GM12874 (cell line): ENCODE results near the gene ERBB2.

Experiments used
- TF ChIP-seq, protein P1 (sequence below): IDR thresholded peaks from 2 replicates; pipeline ENCODE4 v1.5.1; 2011; ENCODE audit warnings: low read depth, mild to moderate bottlenecking, control low read depth, low read length, moderate library complexity; ENCODE audit not compliant: insufficient read depth

The ERBB2 gene

DNA sequence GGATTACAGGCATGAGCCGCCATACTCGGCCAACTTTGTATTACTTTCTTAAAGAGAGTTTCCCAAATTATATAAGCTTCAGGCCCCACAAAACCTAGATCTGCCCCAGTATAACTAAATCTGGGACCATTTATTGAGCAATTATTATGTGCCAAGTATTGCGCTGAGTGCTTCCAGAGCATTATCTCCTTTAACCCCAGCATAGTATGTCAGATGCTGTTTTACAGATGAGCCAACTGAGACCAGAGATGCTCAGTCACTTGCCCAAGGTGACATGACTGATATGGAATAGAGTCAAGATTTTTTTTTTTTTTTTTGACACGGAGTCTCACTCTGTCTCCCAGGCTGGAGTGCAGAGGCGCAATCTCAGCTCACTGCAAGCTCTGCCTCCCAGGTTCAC lies 1.9 kb upstream of the ERBB2 start:
- TF ChIP-seq, protein P1, sequence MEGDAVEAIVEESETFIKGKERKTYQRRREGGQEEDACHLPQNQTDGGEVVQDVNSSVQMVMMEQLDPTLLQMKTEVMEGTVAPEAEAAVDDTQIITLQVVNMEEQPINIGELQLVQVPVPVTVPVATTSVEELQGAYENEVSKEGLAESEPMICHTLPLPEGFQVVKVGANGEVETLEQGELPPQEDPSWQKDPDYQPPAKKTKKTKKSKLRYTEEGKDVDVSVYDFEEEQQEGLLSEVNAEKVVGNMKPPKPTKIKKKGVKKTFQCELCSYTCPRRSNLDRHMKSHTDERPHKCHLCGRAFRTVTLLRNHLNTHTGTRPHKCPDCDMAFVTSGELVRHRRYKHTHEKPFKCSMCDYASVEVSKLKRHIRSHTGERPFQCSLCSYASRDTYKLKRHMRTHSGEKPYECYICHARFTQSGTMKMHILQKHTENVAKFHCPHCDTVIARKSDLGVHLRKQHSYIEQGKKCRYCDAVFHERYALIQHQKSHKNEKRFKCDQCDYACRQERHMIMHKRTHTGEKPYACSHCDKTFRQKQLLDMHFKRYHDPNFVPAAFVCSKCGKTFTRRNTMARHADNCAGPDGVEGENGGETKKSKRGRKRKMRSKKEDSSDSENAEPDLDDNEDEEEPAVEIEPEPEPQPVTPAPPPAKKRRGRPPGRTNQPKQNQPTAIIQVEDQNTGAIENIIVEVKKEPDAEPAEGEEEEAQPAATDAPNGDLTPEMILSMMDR: no peak

DNA sequence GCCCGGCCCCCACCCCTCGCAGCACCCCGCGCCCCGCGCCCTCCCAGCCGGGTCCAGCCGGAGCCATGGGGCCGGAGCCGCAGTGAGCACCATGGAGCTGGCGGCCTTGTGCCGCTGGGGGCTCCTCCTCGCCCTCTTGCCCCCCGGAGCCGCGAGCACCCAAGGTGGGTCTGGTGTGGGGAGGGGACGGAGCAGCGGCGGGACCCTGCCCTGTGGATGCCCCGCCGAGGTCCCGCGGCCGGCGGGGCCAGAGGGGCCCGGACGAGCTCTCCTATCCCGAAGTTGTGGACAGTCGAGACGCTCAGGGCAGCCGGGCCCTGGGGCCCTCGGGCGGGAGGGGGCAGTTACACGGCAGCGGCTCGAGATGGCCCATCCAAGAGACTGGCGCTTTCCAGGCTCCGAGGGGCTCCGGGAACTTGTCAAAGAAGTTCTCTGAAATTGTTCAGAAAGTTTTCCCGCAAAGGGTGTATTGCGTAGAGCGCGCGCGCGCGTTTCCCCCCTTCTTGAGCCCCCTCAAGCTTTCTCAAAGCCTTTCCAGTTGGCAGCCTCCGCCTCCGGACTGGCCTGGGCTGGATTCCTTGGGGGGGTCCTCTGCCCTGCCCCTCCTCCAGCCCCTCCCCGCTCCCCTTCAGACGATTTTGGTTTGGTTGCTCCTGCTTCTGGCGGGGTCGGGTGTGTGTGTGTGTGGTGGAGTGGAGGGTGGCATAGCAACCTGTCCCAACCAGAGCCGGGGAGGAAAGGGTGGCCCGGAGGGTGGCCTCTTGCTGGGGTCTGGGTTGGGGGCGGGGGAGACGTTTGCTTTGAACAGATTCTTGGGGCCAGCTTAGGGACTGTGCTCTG lies 504 bp downstream of the ERBB2 start:
- TF ChIP-seq, protein P1: no peak

DNA sequence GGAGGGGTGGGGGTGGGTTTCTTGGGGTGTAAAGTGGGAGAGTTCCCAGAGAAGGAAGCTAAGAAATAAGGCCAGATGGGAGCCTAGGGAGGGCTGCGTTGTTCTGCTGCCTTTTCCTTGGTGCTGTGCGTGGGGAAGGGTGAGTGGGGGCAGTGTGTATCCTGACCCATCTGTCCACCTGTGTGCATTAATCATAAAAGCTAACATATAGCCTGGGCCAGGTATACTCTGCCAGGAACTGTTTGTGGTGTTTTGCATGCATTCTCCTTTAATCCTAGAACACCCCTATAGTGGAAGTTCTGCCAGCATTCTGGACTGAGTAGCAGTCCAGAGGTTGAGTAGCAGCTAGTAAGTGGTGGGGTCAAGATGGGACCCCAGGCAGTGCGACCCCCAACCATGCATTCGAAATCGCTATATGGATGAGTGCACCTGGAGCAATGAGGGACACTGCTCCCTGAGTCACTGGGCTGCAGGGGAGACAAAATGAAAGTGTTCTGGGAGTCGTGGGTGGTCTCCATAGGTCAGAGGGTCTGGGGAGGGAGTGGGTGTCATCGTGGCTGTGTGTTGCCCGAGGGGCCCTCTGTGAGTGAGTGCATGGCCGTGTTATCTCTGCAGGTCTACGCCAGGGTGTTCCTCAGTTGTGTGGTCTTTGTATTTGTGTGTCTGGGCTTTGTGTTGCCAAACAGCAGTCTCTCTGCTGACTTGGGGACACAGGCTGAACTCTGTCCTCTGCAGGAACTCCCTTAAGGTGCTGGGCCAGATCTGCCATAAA lies 1.3 kb downstream of the ERBB2 start:
- TF ChIP-seq, protein P1: no peak

DNA sequence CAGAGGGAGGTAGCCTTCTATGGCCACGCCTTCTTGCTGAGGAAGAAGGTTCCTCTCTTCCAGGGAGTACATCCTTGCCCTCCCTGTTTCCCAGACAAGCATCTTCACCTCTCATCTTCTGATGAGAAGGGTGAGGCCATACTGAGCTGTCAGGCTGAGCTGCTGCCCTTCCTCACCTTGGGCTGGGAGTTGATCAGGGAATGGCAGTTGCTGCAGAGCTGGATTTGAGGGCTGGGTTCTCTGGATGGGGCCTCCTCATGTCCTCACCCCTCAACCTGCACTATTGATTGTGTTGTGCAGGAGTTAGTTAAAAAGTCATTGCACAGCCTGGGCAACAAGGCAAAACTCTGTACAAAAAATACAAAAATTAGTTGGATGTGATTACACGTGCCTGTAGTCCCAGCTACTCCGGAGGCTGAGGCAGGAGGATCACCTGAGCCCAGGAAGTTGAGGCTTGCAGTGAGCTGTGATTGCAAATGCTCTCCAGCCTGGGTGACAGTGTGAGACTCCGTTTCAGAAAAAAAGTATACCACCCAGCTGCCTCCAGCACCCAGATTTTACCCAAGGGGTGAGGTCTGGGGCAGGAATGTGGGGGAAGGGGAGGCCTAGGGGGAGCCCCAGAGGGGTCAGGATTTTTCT lies 2.0 kb downstream of the ERBB2 start:
- TF ChIP-seq, protein P1: no peak

DNA sequence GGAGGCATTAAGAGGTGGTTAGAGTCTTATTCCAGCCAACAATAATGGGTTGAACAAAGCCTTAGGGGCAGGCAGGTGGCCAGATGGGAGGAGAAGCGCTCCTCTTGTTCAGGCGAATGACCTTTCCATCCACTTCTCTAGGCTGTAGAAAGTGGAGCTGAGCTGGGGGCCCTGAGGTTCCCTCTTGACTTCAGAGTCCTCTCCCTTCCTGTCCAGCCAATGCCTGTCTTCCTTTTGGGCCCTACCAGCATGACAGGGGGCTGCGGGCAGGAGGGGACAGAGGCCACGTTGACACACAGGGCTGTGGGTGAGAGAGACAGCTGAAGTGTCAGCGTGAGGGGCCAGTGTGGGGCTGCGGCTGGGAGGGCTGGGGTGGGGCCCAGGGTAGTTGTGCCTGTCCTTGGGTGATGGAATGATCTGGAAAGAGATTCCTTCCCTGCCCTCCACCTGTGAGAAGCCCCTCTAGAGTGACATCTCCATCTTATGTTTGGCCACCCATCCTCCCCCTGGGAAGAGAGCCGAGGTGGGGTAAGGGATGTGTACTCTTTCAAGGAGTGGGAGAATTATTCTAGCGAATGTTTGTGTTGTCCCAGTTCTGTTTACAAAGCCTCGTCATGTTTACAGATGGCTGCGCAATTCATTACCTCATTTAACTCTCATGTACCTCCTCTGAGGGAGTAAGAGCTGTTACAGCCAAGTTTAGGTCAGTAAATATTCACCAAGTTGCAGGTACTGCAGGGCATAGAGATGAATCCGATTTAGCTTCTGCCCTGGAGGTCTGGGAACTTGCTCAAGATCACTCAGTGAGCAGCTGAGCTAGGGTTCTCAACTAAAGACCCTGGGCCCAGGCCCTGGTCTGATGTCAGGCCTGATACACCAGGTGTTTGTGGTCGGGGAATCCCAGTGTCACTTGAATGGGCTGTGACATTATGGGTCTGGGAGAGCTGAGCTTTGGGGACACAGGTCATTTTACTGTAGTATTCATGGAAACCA lies 3.3 kb downstream of the ERBB2 start:
- TF ChIP-seq, protein P1: no peak

DNA sequence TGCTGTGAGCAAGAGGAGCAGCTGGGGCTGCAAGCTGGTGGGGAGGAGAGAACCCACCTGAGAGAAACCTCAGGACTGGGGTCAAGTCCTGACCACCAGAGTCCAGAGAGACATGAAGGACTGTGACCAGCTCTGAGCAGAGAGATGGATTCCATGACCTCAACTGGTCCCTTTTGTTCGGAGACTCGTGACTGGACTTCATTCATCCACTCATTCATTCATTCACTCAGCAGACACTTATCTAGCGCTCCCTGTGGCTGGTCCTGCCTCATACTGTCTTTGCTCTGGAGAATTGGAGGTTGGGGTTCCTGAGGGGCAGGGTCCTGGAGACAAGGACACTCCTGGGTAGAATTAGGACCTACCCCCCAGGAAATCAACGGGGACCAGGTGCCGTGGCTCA lies 4.0 kb downstream of the ERBB2 start:
- TF ChIP-seq, protein P1: no peak
